ENCODE results near the gene GEMIN7.

DNA sequence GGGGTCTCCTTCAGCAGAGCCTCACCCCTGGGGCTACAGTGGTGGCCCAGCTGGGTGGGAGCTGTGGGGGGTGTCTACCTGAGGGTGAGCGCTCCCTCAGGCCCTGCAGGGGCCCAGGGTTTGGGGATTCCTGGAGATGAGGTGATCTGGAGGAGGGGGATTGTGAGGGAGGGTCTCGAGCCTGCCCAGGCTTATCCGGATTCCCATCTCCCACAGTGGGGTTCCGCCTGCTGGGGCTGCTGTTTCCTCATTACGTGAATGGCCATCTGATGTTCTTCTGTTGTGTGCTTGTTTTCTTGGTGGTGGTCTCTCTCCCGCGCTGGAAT is 18.4 kb downstream of the GEMIN7 start:
- TF ChIP-seq, protein P1, sequence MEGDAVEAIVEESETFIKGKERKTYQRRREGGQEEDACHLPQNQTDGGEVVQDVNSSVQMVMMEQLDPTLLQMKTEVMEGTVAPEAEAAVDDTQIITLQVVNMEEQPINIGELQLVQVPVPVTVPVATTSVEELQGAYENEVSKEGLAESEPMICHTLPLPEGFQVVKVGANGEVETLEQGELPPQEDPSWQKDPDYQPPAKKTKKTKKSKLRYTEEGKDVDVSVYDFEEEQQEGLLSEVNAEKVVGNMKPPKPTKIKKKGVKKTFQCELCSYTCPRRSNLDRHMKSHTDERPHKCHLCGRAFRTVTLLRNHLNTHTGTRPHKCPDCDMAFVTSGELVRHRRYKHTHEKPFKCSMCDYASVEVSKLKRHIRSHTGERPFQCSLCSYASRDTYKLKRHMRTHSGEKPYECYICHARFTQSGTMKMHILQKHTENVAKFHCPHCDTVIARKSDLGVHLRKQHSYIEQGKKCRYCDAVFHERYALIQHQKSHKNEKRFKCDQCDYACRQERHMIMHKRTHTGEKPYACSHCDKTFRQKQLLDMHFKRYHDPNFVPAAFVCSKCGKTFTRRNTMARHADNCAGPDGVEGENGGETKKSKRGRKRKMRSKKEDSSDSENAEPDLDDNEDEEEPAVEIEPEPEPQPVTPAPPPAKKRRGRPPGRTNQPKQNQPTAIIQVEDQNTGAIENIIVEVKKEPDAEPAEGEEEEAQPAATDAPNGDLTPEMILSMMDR (IDR thresholded peaks at IDR 0.05) = no peak
- TF ChIP-seq POLR2A (IDR thresholded peaks at IDR 0.05) = no peak
